ENCODE results near the gene ABRACL.

GRCh38 chr6:139020689-139021088 lies 7.9 kb upstream of the ABRACL start:
- no peak for TF ChIP-seq CTCF (IDR thresholded peaks at IDR 0.05)
- TF ChIP-seq SIN3A (IDR thresholded peaks at IDR 0.05; ENCODE audit: borderline replicate concordance, insufficient read depth, low read depth, low read length) = no peak
- no peak for TF ChIP-seq POLR2AphosphoS5 (IDR thresholded peaks at IDR 0.05; ENCODE audit: low read depth, low read length)
- no peak for TF ChIP-seq REST (IDR thresholded peaks at IDR 0.05; ENCODE audit: insufficient read depth in 1 of 2, low read depth in 2 of 2, low read length in 1 of 2)
- TF ChIP-seq TCF7L2 (IDR thresholded peaks at IDR 0.05; ENCODE audit: low read depth, low read length) = no peak

Measured in Panc1 (cell line).